GM12873 (cell line): ENCODE results near the gene IGSF22.

Source experiments
- TF ChIP-seq, protein P1 (sequence below): IDR thresholded peaks from 2 replicates; pipeline ENCODE4 v1.5.1; 2012; ENCODE audit warnings: low read depth, mild to moderate bottlenecking, moderate library complexity, low read length, control low read depth; ENCODE audit not compliant: insufficient read depth; ENCODE audit errors: missing control alignments

The IGSF22 gene

DNA sequence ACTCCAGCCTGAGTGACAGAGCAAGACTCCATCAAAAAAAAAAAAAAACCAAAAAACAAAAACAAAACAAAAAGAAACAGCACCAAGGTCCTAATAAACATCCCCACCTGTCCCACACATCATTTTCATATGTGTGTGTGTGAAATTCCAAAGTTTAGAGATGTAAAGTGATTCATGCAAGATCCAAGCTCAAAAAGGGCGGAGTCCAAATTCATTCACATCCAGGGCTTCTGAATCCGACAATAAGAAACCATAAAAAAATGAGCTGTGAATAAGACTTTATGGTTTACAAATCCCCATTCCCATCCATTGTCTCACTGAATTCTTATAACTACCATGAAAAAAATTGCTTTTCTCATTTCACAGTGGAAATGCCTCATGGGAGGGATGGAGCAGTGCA is 30.9 kb upstream of the IGSF22 start:
- TF ChIP-seq, protein P1, sequence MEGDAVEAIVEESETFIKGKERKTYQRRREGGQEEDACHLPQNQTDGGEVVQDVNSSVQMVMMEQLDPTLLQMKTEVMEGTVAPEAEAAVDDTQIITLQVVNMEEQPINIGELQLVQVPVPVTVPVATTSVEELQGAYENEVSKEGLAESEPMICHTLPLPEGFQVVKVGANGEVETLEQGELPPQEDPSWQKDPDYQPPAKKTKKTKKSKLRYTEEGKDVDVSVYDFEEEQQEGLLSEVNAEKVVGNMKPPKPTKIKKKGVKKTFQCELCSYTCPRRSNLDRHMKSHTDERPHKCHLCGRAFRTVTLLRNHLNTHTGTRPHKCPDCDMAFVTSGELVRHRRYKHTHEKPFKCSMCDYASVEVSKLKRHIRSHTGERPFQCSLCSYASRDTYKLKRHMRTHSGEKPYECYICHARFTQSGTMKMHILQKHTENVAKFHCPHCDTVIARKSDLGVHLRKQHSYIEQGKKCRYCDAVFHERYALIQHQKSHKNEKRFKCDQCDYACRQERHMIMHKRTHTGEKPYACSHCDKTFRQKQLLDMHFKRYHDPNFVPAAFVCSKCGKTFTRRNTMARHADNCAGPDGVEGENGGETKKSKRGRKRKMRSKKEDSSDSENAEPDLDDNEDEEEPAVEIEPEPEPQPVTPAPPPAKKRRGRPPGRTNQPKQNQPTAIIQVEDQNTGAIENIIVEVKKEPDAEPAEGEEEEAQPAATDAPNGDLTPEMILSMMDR, result no peak

DNA sequence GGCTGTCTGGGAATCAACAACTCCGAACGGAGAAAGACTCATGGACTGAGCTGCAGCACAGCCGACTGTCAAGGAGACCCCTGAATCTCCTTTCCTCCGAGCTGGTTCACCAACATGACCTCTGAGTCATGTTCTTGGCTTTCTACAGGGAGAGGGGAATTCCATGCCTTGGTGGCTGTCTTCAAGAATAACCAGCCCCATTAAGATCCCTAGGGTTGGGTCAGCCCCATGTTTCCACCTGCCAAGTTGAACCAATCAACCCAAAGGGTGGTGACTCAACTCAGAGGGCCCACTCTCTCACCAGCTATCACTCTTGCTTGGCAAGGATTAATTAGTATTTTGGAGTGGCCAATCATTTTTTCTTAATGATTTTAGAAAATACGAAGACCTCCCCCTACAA is 28.3 kb upstream of the IGSF22 start:
- TF ChIP-seq, protein P1, result no peak

DNA sequence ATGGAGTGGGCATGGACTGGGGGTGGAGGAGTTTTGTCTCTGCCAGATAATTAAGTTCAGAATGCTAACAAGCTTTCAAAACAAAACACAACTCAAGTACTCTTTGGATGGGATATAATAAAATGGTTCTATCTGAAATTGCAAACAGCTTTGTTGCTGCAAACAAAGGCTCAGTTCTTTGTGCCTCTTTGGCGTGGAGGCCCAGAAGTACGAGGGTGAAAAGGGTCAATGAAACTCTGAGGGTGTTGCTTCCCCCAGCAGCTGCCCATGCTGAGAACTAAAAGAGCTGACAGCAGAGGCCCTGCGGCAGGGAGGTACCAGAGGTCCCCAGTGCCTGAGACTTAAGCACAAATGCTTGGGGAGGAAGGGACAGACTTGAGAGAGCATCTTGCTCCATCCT is 26.5 kb upstream of the IGSF22 start:
- TF ChIP-seq, protein P1, result no peak

DNA sequence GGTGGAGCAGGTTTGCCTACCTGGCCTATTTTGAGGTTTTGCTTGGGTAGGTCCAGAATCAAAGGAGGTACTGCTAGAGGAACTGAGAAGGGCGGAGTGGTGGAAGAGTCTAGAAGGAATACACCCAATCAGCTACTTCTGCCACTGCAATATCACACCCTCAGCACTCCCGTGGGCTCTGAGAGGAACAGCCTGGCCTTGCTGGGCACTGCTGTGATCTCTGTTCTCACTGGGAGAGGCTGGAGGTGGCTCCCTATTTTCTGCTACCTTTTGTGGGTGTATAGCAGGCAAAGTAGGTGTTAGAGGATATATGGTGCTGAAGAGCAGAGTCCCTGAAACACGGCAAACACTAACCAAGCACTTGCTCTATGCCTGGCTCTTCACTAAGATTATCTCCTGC is 25.0 kb upstream of the IGSF22 start:
- TF ChIP-seq, protein P1, result no peak

DNA sequence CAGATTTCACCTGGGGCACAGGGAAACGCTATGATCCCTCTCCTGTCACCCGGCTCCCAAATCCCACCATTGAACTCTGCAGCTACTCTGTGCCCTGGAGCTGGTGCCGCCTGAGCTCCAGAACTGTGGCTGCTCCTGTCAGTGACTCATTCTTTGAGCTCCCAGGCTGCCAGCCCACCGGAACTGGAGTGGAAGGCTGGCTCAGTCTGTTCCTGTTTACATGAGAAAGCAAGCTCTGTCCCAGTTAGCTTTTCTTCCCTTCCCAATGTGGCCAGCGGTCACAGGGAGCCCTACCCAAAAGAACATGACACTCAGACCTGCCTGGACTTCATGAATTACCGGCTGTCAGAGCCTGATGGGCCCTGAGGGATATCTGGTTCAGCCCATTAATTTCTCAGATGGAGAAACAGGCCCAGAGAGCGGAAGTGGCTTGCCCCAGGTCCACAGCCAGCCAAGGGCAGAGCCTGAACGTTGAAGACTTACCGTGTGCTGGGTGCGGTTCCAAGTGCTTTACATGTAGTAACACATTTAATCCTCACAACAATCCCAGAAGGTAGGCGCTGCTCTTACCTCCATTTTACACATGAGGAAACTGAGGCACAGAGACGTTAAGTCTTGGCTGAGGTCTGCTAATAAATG is 23.8 kb upstream of the IGSF22 start:
- TF ChIP-seq, protein P1, result no peak

DNA sequence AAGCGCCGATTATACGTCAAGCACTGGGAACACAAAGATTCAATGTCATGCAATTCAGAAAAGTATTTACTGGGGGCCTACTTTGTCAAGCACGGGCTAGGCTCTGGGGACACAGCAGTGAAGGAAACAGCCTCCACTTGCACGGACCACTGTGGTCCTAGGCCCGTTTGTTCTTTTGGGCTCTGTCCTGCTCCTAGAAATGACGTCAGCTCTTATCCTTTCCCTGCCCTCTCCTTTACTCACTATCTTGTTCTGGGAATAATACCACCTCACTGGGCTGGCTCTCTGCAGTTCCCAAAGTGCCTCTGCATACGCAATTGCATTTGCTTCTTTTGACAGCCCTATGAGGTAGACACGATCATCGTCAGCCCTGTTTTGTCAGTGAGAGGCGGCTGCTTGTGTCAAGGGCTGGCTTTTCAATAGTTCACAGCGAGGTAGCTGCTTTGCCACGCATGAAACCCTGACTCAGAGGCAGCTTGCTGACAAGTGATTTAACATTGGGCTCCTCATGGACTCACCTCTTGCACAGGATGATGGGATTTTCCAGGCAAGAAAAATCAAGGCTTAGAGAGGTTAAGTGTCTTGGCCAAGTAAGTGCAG is 22.9 kb upstream of the IGSF22 start:
- TF ChIP-seq, protein P1, result no peak

DNA sequence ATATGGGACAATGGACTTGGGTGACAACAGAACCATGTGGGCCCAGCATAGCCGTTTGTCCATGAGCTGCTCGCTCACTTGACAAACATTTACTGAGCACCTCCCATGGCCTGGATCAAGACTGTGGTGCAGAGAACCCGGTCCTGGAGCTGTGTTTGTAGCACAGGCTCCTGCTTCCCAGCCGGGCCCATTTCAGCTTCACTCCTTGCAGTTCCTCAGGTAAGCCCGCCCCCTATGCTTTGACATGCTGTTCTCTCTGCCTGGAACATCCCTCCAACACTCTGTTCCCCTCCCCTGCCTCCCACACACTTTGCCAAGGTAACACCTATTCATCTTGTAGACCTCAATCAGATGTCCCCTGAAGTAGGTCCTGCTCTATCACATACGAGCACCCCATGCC is 19.3 kb upstream of the IGSF22 start:
- TF ChIP-seq, protein P1, result no peak
